Measurements from ENCODE around the gene LSM10. TPM values are rescaled to one million over a fixed set of nuclear protein-coding genes. Genes with fewer than 3 reads are reported as not detected.

The LSM10 gene
- total and polyA plus RNA-seq, 9 of the 15 experiments (the other 6 are each of a cell fraction or from before 2014, with no cell fraction given) = 13.2 to 146 (median 68.9) TPM

DNA sequence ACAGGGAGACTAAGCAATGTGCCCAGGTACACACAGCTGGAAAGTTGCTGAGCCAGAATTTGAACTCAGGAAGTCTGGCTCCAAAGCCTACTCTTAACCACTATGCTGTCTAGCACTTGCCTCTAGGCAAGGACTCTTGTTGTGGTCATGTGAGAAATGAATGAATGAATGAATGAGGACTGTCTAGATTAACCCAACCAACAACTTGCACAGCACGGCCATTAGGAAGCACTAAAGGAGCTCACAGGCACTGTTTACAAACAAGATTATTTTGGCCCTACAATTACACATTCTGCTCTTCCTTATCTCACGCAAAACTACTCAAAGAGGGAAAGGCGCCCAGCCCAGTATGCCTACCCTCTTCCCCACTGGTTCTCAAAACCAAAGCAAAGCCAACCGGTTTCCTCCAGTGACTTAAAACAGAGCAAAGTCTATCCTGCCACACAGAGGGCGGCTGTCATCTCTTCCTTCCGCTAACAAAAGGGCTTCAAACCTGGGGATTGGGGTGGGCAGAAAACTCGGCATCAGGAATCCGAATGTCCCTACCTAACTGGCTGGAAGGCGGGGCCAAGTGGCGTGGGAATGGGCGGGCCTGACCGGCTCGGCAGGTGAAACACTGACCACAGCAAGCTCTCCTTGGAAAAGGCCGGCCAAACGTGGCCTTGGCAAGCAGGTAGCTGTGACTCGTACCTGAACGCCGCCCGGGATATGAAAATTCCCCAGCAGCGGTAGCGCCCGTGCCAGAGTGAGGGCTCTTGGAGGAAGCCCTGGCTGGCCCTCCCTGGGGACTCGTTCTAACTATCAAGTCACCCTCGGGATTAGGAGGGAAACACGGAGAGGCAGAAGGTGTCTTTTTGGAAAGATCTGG, 12.9 kb downstream of the LSM10 start (continued):
- TF ChIP-seq, protein P1, sequence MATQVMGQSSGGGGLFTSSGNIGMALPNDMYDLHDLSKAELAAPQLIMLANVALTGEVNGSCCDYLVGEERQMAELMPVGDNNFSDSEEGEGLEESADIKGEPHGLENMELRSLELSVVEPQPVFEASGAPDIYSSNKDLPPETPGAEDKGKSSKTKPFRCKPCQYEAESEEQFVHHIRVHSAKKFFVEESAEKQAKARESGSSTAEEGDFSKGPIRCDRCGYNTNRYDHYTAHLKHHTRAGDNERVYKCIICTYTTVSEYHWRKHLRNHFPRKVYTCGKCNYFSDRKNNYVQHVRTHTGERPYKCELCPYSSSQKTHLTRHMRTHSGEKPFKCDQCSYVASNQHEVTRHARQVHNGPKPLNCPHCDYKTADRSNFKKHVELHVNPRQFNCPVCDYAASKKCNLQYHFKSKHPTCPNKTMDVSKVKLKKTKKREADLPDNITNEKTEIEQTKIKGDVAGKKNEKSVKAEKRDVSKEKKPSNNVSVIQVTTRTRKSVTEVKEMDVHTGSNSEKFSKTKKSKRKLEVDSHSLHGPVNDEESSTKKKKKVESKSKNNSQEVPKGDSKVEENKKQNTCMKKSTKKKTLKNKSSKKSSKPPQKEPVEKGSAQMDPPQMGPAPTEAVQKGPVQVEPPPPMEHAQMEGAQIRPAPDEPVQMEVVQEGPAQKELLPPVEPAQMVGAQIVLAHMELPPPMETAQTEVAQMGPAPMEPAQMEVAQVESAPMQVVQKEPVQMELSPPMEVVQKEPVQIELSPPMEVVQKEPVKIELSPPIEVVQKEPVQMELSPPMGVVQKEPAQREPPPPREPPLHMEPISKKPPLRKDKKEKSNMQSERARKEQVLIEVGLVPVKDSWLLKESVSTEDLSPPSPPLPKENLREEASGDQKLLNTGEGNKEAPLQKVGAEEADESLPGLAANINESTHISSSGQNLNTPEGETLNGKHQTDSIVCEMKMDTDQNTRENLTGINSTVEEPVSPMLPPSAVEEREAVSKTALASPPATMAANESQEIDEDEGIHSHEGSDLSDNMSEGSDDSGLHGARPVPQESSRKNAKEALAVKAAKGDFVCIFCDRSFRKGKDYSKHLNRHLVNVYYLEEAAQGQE (IDR thresholded peaks at IDR 0.05; ENCODE audit: borderline replicate concordance) = peak; percentile 52
- TF ChIP-seq, protein P1 (CRISPR knock-in tag; IDR thresholded peaks at IDR 0.05; ENCODE audit: low read depth) = no peak
- TF ChIP-seq CUX1 (CRISPR knock-in tag; IDR thresholded peaks at IDR 0.05) (no peak), MAZ (CRISPR knock-in tag; conservative IDR thresholded peaks at IDR 0.05 in 1 of 2, IDR thresholded peaks at IDR 0.05 in 1 of 2) (peak in 1 of 2 experiments; percentile 10; a peak in 1 of 4 replicates), HNRNPLL (IDR thresholded peaks at IDR 0.05; ENCODE audit: low read depth, low read length, poor library complexity, severe bottlenecking) (peak; percentile 42), SMARCB1 (IDR thresholded peaks at IDR 0.05; ENCODE audit: insufficient read length, low read depth) (no peak), HCFC1 (IDR thresholded peaks at IDR 0.05; ENCODE audit: low read depth, low read length) (peak; percentile 19; the same call in 1 of the 2 replicates), NR4A1 (CRISPR knock-in tag; IDR thresholded peaks at IDR 0.05) (0 out of 2 replicates have a peak, but pooled peaks have one; percentile 12), NR4A1 (tag; IDR thresholded peaks at IDR 0.05) (no peak), RAD51 (IDR thresholded peaks at IDR 0.05; ENCODE audit: borderline replicate concordance, low read depth) (0 out of 2 replicates have a peak, but pooled peaks have one; percentile 7)

All from K562 (cell line).